GM21619 (cell line): ENCODE data around the gene IGFBP5.

Source experiments
- ATAC-seq: cut with Tn5 transposase; IDR thresholded peaks from one replicate; pipeline ENCODE4 v1.9.1; 2021; ENCODE audit not compliant: unreplicated experiment

Gene IGFBP5

DNA sequence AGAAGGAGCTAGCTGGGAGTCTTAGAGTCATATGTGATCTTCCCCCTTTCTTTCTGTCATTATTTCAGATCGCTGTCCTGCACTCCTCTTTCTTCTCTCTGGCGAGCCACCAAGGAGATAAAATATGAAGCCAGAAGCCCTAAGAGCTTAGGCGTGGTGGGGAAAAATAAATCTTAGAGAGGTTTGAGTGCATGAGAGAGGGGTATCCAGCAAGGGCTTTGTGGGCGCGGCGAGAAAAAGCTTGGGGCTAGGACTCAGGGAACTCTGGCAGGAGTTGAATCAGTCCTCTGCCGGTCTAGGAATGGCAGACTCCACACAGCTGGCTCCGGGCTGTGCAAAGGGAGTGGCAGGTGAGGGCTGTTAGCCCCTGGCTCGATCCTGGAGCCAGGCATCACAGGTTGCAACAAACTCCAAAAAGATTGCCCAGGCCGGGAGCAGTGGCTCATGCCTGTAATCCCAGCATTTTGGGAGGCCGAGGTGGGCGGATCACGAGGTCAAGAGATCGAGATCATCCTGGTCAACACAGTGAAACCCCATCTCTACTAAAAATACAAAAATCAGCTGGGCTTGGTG, 20.1 kb upstream of the IGFBP5 start:
- no peak for ATAC-seq

DNA sequence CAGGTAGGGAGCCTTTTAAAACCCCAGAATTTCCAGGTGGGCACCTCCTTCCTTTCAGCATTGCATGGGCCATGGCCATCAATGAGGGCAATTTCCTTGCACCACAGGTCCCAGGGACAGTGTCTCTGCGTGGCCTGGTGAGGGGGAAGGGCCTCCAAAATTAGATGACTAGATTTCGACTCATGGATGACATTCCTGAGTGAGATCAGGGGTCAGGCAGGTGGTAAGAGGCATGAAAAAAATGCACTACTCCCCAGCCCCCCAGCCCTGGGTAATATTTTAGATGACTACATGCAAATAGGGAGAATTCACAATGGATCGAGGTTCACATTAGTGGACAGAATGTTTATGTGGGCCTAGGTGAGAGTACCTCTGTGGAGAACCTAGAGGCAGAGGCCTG, 19.0 kb upstream of the IGFBP5 start:
- no peak for ATAC-seq

DNA sequence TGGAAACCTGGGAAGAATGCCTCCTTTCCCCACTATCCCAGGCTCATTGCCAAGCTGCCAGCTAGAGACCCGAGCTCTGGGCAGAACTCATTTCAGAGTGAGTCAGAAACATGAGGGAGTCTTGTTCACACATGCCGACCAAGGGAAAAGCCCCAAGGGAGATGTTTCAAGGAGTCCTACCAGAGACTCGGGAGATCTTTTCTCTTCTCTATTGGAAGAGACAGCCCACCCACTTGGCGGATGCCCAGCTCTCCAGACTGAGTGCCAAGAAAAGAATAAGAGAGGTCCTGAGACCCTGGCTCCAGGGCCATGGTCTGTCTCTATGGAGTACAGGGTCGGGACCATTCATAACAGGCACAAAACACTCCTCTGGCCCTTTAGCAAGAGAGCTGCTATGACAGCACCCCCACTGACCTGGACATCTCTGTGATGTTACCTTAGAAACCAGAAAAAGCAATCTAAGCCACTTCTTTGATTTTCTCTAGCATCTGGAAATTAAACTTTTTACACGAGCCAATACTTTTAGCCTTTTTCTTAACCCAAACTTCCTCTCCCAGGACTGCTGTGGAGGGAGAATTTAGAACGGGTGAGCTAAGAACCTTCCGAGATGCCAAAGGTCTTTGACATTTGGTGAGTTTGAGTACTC, 18.5 kb upstream of the IGFBP5 start:
- no peak for ATAC-seq

DNA sequence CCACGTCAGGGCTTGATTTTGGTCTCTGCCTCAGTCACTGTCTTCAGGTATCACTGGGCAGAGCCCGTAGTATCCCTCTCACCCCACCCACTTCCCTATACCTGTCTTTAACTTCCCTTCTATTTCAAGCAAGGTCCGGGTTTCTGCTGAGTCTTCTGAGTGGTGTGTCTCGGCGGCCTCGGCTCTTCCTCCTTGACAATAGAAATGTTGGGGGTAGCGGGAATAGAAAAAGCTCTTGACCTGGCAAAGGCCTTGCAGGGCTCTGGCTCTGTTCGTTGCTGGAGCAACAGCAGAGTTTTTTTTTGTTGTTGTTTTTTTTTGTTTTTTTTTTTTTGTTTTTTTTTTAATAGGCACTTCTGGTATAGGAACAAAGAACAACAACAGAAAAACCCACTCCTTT, 16.0 kb upstream of the IGFBP5 start:
- no peak for ATAC-seq

DNA sequence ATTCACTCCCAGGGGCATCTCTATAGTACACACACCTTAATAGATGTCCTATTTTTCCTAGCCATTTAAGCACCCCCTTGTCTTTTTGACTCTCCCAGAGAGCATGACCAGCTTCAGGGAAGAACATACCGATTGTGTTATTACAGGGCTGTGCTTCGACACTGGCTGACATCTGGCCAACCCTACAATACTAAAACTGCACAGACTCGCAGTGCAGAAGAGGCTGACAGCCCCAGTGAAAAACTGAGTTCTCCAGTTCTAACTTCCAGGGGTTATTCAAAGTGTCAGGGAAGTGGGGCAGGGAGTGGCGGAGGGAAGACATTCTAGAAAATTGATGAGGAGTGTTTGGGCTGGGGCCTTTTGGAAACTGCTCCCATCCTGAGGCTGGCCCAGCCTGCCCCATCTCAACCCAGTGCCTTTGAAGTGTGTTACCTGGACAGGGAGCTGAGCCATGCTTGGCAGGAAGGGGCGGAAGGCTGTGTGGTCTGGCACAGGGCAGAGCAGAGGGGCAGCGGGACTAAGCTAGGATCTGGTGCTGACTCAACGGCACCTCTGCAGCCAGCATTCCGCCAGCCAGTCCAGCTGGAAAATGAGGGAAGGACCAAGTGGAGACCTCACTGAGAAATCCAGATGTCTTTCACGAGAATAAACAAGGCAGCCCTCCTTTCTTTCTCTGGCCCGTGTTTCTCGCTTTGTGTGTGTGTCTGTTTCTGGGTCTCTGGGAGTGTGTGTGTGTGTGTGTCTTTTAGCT, 15.4 kb upstream of the IGFBP5 start:
- no peak for ATAC-seq

DNA sequence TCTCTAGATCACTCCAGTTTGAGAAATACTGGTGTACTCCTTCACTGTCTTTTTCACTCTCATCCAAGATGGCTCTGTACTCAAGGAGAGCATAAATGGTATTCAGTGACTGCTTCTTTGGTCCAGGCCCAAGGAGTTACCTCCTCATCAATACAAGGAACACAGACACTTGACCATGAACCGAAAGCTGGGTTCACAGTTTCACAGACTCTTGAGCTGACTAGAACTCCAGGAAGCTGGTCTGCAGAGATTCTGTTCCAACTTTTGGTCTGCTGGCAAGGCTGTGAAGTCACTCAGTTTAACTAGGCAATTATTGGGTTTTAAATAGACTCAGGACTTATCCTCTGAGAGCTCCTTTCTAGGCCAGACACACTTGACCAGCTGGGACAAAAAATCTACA, 7.4 kb upstream of the IGFBP5 start:
- no peak for ATAC-seq

DNA sequence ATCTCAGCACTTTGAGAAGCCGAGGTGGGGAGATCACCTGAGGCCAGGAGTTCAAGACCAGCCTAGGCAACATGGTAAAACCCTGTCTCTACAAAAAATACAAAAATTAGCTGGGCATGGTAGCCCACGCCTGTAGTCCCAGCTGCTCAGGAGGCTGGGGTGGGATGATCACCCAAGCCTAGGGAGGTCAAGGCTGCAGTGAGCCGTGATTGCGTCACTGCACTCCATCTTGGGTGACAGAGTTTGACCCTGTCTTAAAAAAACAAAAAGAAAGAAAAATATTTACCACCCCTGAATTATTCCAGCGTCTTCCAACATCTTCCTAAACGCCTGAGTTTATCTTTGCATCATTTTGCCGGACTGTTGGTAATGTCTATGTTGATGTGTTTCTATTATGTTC, 6.2 kb upstream of the IGFBP5 start:
- no peak for ATAC-seq

DNA sequence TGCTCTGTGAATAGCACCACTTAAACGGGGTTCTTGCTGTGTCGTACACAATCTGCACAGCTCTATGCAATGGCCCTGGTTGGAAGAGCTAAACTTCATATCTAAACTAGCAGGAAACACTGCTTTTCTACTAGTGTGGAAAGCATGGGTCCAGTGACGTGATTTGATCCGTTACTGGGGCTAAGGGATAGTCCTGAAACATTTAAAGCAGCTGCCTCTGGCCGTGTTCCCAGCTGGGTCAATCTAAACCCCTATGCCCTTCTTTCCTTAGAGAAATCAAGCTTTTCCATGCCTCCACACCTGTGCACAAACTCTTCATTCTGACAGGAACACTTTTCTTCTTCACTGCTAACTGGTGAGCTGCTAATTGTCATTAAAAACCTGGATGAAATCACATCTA, 5.4 kb upstream of the IGFBP5 start:
- no peak for ATAC-seq

DNA sequence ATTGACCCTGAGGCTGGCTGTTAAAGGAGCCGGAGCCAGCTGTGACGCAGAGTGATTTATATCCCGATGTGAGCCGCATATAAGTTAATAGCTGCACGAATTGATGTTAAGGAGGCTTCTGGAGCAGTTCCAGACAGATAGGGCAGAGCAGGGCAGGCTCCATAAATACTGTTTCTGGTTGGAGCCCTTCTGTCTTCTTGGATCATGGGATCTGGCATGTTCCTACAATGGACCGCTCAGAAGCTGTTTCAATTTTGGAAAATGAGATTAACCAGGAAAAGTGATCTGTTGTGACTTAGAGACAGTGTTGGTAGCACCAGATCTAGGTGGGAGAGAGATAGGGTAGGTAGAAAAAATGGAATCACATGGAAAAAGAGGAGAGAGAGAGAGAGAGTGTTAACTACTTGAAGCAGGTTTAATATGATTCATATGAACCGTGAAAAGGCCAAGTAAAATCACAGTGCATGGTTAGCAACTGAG, 4.8 kb upstream of the IGFBP5 start:
- ATAC-seq: no peak

DNA sequence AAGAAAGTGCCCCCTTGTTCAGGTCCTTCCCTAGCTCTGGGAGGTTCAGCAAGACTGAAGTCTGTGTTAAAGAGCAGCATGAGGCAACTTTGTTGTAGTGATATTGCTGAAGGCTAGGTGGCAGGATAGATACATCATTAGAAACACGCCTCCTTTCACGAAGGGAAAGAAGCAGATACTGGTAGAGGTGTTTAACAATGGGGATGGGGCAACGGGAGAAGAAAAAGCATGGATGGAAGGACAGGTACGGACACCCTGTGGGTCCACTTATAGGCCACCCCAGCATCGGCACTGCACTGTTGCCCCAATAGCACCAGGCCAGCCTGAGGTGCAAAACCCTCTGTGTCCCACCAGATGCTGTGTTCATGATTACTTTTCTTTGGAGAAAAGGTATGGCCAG, 3.5 kb upstream of the IGFBP5 start:
- no peak for ATAC-seq

DNA sequence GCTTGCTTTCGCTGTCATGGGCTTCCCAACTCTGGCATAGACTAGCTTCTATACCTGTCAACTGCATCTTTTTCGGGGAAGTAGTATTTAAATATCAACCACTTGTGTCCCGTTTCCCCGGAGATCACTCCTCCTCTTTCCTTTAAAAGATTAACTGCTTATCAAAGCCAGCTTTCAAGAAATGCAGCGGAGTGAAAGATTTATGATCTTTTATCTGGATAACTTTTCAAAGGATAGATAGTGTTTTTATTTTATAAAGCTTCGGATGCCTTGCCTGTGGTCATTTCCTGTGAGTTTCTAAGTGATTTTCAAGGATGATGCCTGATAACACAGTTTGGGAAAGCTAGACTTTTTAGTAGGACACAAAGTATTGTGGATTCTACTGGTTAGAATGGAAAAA, 2.9 kb upstream of the IGFBP5 start:
- no peak for ATAC-seq

DNA sequence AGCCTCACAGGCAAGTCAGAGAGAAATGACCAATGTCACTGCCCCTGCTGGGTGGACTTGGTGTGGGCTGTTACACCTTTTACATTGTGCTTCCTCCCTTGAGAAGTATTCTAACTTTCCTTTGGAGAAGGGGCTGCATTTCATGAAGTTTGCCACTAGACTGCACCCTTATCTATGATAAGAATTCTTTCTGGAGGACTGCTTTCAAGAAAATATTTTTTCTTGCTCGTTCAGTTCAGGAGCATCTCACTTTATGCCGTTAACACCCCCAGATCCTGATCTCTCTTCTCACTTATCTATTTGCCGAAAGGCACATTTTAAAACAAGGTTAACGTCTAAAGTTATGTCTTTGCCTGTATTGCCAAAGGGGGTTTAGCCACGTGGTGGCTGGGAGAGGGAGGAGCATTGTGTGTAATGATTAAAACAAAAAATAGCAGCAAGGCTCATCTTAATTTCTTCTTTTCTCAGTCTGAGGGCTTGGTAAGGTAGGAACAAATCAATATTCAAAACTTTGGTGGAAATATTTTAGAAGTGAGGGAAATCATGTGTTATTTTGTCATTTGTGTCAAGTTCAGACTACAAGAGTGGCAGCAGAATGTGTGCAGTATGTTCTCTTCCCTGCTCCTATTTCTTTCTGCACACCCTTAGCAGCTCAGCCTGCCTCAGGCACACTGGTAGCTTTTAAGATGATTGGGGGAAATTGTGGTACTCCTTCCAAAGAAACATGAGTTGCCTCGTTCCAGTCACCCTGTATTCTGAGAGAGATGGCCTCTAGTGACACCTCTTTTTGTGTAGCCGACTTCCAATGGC, 1.6 kb upstream of the IGFBP5 start:
- ATAC-seq: no peak

DNA sequence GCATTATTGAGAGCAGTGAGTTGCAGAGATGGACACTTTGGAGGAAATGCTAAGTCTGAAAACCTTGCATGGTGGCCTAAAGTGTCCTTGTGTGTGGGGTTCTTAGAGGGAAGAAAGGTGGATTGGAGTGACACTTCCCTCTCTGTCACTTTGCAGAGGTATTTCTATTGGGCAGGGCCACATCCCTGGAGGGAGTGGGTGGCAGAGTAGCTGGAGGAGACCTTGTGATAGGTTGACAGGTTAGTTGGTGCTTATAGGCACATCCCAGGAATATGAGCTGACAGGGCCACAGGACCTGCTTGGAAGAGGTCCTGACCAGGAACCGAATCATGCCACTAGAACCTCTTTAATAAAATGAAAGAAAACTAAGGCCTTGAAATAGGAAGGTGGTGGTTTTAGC, 972 bp upstream of the IGFBP5 start:
- ATAC-seq: no peak

DNA sequence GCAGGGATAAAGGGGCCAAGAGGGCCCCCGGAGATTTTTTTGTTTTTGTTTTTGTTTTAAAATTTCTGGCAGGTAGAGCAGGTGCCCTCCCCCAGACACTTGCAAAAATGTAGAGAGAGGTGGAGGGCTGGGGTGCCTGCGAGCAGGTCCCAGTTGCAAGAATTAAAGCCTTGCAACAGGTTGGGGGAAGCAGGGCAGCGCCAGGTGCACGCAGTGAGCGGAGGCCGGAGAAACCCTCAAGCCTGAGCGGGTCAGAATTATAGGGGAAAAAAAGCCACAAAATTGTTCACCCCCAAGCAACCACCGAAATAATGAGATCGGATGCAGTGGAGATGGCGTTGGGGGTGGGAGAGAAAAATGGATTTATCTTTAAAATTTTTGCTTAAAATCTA, 527 bp downstream of the IGFBP5 start:
- ATAC-seq: no peak

DNA sequence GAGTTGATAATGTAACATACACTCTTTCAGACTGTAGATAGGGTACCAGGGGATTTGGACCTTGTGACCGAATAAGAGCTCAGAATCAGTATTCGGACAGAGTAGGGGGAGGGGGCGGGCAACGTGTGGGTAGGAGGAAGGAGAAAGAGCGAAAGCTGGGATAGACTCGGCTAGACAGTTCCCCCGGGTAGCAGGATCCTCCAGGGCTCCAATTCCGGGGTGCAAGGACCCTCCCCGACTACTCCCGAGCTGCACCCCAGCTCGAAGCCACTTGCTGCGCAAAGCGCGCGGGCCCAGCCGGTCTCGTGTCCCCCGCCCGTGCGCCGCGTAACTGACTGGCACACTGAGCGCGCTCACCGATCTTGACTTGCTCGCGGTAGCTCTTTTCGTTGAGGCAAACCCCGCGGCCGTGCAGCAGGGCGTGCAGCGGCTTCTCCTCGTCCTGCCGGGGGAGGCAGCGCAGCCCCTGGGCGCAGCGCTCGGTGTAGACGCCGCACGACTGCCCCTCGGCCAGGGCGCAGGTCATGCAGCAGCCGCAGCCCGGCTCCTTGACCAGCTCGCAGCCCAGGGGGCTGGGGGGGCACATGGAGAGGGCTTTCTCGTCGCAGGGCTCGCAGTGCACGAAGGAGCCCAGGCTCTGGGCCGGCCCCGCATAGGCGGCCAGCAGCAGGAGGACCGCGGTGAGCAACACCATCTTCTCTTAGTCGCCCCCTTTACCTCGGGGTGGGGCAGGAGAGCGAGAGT, 1.1 kb downstream of the IGFBP5 start:
- no peak for ATAC-seq

DNA sequence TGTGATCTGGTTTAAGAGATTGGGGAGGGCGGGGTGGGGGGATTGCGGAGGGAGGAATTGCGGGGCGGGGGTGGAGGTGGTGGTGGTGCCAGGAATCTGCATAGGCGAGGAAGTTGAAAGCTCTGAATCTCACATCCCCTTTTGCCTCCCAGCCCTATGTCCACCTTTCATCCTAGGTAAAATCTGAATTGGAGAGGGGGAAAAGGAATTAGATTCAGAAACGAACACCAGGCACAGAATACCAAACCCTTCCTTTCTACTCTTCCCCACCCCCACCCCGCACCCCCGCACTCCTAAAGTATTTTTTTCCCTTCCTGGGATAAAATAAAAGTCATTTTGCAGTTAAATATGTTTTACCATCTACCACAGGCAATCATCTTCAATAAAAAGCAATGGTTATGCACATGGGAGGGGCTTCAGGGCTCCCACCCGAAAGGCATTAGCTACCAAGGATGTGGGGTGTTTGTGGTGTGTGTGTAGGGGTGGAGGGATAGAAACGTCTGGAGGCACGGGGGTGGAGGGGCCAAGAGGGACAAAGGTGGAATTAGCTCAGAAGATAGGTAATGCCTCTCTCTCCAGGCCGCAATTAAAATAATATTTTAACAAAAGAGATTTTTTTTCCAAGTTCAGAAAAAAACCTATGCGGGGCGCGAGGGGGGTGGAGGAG, 1.8 kb downstream of the IGFBP5 start:
- ATAC-seq: no peak

DNA sequence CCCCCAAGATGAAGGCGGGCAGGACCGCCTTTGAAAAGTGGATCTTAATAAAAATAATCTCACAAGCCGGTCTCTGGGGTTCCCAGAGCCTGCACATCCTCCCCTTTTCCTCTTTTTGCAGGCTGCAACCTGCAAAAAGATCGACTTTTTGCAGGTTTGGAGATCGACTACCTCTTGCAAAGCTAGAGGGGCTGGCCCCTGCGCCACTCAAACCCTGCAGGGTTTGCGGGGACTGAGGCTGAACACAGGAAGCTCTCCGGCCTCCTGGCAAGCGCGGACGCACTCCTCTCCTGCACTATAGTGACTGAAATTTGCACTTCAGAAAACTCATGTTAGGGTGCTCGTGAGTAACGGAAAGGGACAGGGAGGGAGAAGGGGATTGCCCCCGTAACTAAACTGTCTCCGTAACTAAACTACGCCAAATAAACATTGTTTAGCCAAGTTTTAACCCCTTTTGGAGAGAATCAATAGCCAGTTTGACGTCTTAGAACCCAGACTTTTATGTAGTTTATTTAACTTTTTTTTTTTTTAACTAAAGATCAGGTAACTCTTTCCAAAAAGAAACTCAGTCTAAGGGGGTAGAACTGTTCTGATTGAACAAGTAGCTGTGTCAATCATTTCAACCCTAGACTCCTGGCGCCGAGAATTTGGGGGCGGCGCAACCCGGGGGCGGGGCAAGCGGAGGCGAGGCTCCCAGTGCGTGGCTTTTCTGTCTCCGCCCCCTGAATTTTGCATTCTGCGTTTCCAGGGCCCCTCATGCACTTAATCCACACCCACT, 2.5 kb downstream of the IGFBP5 start:
- ATAC-seq: no peak

DNA sequence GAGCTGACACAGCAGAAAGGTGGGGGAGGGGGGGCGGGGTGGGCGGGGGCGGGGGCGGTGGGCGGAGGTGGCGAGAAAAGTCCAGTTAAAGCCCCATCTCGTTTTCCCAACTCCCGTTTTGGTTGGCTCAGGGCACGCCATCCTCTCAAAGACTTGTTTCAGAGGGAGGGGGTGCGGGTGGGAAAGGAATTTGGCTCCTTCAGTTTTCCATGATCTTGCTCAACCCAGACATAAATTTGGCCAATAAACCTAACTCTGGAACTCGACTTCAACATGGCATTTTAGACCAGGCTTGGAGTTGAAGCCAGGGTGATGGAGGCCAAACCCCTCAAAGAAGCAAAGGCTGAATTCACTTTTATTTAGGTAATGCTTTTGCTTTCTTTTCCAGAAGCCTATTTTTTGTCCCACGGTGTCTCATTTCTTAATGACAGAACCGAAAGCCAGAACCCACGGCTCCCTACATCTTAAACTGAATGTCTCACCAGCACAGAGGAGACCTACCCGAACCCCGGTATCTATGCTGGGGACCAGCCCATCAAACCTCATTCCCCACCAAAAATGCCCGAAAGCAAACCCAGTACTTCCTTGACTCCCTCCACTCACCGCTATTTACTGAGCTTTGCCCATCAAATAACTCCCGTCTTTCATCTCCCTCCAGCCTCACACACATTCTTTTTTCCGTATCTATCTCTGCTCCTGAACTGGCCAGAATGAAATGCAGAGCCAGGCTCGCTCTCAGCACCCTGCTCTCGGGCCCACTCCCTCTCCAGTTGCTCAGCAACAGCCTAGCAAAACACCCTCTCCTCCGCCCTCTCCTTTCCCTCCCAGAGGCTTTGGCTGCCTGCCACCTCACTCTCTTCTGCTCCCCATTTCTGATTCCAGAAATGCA, 4.3 kb downstream of the IGFBP5 start:
- no peak for ATAC-seq

DNA sequence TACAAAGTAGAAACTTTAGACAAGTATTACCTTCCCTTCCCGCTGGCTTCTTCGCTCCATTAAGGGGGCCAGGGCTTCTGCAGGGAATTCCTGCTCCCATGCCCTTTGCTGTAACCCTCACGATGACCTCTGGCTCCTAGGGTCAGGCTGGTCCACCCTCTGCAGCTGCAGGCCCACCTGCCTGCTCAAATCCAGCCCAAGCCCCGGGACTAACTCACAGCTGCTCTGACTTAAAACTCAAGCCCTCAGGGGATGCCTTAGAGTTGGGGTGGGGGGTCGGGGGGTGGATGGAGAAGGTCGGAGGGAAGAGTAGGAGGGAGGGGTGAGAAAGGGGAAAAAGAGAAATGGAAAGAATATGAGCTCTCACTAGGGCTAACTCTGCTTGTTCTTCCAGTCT, 4.9 kb downstream of the IGFBP5 start:
- ATAC-seq: no peak
